ENCODE results near the gene DOLPP1.

The DOLPP1 gene

GRCh38 chr9:129139233-129139992, 58.5 kb downstream of the DOLPP1 start:
- H2AFZ ChIP-seq (ENCODE audit: low read depth) = peak overlapping the region; percentile 31
- TF ChIP-seq CTCF (conservative IDR thresholded peaks at IDR 0.05; ENCODE audit: low read depth, low read length) = peak; percentile 96
- H4K20me1 ChIP-seq (ENCODE audit: insufficient read depth) = no peaks in the 10 kb centered on the region
- peaks cover 13% of the 10 kb centered on the region; the same call in 1 of the 2 replicates for H3K79me2 ChIP-seq (ENCODE audit: insufficient read depth, low read depth)
- H3K4me2 ChIP-seq = peak overlapping the region; percentile 97
- H3K36me3 ChIP-seq (ENCODE audit: insufficient read depth) = no peaks in the 10 kb centered on the region
- peak overlapping the region; percentile 97 for H3K27ac ChIP-seq
- H3K4me3 ChIP-seq (IDR thresholded peaks at IDR 0.05; ENCODE audit: insufficient read depth, low read depth, low read length) = peak overlapping the region; percentile 77
- no peaks in the 10 kb centered on the region for H3K27me3 ChIP-seq (ENCODE audit: insufficient read depth, low read depth)
- H3K4me1 ChIP-seq (ENCODE audit: low read depth, poor library complexity, severe bottlenecking) = peaks cover 35% of the 10 kb centered on the region
- peak overlapping the region; percentile 96 for H3K9ac ChIP-seq

- H3K4me1 ChIP-seq (ENCODE audit: low read depth, poor library complexity, severe bottlenecking) = peaks cover 35% of the 10 kb centered on the region
These were observed 59.1 kb downstream of the DOLPP1 start for GRCh38 chr9:129139993-129140396.

More at GRCh38 chr9:129139993-129140396, 59.1 kb downstream of the DOLPP1 start:
- no peaks in the 10 kb centered on the region for H3K27me3 ChIP-seq (ENCODE audit: insufficient read depth, low read depth)
- H3K27ac ChIP-seq = peak overlapping the region; percentile 97
- peak overlapping the region; percentile 97 for H3K4me2 ChIP-seq
- H3K79me2 ChIP-seq (ENCODE audit: insufficient read depth, low read depth) = peaks cover 13% of the 10 kb centered on the region; the same call in 1 of the 2 replicates
- H3K9ac ChIP-seq = peak overlapping the region; percentile 96
- no peak for TF ChIP-seq CTCF (conservative IDR thresholded peaks at IDR 0.05; ENCODE audit: low read depth, low read length)
- no peaks in the 10 kb centered on the region for H4K20me1 ChIP-seq (ENCODE audit: insufficient read depth)
- H2AFZ ChIP-seq (ENCODE audit: low read depth) = peak overlapping the region; percentile 31
- H3K4me3 ChIP-seq (IDR thresholded peaks at IDR 0.05; ENCODE audit: insufficient read depth, low read depth, low read length) = peak overlapping the region; percentile 77
- H3K36me3 ChIP-seq (ENCODE audit: insufficient read depth) = no peaks in the 10 kb centered on the region

Measured in KMS-11 (cell line).